GM18502 (cell line): Measurements from ENCODE around the gene STK32C.
"Not testable (repeated sequence)": the region's sequence is repeated elsewhere in the genome, so short reads cannot be mapped to it uniquely, and the experiment has no call there.

Experiments used
- ATAC-seq: cut with Tn5 transposase; IDR thresholded peaks from one replicate; pipeline ENCODE4 v1.9.1; 2021; ENCODE audit warnings: mild to moderate bottlenecking; ENCODE audit not compliant: unreplicated experiment, poor library complexity

The STK32C gene

DNA sequence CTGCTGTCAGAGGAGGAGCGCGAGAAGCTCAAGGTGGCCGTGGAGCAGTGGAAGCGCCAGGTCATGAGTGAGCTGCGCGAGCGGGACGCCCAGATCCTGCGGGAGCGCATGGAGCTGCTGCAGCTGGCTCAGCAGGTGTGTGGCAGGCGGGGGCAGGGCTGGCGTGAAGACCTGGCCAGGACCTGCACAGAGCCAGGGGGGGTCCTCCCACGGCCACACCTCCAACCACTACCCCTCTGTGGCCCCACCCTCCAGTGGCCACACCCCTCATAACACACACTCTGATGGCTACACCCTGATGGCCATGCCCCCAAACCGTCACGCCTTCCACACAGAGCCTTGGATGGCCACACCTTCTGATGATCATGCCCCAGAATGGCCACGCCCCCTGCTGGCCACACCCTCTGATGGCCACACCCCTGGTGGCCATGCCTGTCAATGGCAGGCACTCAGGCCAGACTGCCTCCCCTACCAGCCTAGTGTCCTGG lies 144.4 kb downstream of the STK32C start:
- ATAC-seq: peak; percentile 87

DNA sequence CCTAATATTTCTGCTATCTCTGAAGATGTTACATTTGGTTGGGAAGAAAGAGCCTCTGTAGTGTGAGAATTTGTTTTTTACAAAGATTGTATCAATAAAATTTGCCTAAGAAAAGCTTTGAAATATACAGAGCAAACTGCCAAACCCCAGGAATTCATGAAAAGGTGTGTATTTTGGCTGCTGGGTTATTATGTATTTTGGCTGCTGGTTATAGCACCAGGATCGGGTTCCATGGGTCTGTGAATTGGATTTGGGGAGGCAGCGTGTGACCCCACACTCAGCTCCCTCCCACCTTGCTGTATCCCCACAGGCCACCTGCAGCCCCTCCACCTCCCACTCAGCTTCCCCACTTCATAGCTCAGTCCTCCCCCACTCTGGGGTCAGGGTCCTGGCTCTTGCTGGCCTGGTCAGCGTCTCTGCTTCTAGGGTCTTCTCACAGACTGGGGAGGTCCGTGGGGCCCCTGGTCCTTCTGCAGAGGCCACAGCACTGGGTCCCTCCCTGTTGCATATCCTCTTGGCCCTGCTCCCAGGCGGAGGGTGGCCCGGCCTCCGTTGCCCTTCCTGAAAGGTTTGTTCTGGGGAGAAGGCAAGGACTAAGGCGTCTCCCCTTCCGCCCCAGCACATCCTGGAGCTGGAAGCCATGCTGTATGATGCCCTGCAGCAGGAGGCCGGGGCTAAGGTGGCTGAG lies 145.0 kb downstream of the STK32C start:
- ATAC-seq: no peak

DNA sequence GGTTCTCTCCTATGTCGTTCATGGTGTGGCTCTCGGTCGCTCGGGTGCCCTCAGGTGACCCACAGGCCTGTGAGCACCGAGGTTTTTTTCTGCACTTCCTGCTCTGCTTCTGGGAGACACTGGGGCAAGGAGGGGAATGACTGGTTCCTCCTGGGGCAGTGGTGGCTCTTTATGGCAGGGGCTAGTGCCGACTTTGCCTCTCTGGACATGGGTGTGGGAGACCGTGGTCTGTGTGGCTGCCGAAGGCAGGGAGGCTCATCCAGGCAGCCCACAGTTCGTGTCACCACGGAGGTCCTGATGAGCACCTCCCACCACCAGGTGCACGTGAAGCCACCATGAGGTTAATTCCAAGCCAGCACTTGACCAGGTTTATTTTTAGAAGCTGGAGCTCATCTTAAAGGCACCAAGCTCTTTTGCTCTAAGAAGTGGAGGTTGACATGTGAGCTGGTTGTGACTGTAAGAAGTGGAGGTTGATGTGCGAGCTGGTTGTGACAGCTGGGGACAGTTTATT lies 145.7 kb downstream of the STK32C start:
- peak; percentile 59 for ATAC-seq

DNA sequence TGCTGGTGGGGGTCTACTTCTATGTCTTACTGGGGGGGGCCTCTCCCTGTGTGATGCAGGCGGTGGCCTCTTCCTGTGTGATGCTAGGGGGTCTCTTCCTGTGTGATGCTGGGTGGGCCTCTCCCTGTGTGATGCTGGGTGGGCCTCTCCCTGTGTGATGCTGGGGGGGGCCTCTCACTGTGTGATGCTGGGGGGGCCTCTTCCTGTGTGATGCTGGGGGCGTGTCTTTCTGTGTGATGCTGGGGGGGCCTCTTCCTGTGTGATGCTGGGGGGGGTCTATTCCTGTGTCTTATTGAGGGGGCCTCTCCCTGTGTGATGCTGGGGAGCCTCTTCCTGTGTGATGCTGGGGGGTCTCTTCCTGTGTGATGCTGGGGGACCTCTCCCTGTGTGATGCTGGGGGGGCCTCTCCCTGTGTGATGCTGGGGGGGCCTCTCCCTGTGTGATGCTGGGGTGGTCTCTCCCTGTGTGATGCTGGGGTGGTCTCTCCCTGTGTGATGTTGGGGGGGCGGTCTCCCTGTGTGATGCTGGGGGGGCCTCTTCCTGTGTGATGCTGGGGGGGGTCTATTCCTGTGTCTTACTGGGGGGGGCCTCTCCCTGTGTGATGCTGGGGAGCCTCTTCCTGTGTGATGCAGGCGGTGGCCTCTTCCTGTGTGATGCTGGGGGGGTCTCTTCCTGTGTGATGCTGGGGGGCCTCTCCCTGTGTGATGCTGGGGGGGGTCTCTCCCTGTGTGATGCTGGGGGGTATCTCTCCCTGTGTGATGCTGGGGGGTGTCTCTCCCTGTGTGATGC lies 146.7 kb downstream of the STK32C start:
- ATAC-seq: not testable (repeated sequence)

DNA sequence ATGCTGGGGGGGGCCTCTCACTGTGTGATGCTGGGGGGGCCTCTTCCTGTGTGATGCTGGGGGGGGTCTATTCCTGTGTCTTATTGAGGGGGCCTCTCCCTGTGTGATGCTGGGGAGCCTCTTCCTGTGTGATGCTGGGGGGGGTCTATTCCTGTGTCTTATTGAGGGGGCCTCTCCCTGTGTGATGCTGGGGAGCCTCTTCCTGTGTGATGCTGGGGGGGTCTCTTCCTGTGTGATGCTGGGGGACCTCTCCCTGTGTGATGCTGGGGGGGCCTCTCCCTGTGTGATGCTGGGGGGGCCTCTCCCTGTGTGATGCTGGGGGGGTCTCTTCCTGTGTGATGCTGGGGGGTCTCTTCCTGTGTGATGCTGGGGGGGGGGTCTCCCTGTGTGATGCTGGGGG lies 147.5 kb downstream of the STK32C start:
- not testable (repeated sequence) for ATAC-seq

DNA sequence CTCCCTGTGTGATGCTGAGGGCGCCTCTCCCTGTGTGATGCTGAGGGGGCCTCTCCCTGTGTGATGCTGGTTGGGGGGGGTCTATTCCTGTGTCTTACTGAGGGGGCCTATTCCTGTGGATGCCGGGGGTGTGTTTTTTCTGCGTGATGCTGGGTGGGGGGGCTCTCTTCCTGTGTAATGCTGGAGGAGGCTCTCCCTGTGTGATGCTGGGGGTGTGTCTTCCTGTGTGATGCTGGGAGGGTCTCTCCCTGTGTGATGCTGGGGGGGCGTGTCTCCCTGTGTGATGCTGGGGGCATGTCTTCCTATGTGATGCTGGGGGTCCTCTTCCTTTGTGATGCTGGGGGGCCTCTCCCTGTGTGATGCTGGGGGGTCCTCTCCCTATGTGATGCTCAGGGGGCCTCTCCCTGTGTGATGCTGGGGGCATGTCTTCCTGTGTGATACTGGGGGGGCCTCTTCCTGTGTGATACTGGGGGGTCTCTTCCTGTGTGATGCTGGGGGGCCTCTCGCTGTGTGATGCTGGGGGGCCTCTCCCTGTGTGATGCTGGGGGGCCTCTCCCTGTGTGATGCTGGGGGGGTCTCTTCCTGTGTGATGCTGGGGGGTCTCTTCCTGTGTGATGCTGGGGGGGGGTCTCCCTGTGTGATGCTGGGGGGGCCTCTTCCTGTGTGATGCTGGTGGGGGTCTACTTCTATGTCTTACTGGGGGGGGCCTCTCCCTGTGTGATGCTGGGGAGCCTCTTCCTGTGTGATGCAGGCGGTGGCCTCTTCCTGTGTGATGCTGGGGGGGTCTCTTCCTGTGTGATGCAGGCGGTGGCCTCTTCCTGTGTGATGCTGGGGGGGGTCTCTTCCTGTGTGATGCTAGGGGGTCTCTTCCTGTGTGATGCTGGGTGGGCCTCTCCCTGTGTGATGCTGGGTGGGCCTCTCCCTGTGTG lies 148.2 kb downstream of the STK32C start:
- ATAC-seq: not testable (repeated sequence)

DNA sequence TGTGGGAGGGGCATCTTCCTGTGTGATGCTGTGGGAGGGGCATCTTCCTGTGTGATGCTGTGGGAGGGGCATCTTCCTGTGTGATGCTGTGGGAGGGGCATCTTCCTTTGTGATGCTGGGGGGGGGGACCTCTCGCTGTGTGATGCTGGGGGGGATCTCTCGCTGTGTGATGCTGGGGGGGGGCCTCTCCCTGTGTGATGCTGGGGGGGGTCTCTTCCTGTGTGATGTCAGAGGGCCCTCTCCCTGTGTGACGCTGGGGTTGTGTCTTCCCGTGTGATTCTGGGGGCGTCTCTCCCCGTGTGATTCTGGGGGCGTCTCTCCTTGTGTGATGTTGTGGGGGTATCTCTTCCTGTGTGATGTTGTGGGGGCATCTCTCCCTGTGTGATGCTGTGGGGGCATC lies 148.9 kb downstream of the STK32C start:
- no peak for ATAC-seq

DNA sequence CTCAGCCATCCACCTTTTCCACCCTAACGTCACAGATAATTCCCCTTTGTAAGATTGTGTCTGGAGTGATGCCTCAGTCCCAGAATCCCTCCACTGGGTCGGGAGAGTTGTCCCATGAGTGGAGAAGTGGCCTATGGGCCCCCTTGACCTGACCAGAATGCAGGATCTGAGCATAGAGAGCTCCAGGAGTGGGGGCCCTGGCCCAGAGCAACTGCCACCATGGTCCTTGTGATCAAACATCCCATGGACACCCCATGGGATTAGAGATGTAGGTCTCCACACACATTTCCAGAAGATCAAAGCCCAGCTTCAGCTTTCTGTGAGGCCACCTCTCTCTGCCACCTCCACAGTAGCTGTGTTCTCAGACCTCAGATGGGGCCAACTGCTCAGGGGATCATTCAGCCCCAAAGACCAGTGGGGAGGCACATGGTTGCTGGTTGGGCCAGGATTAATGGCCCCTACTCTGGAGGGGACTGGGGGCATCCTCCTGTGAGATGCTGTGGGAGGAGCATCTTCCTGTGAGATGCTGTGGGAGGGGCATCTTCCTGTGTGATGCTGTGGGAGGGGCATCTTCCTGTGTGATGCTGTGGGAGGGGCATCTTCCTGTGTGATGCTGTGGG lies 149.5 kb downstream of the STK32C start:
- no peak for ATAC-seq
